ENCODE results near the gene PRSS35.
"Not testable (repeated sequence)": the region's sequence is repeated elsewhere in the genome, so short reads cannot be mapped to it uniquely, and the experiment has no call there.

Gene PRSS35

DNA sequence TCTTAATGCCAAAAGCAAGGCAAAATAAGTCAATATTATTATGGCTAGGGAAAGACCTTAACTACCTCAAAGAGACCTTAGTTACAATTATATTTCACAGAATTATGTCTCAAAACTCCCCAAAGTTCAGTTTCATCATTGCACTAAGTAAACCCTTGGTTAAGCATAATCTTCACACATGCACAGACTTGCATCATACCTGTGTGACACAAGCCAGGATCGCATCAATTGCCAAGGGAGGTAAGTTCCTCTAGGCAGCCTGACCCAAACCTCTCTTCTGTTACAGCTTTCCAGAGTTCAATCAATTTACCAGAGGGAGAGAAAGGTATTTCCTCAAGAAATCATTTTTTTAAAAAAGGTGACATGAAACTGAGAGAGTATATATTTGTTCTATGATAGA, 31.9 kb upstream of the PRSS35 start:
- no peak for DNase-seq
- Histone ChIP-seq H3K27ac (no peak overlapping the region), H3K4me3 (ENCODE audit: low read depth, low read length) (no peak overlapping the region), H3K27me3 (ENCODE audit: insufficient read depth, low read depth, severe bottlenecking) (no peaks in the 10 kb centered on the region), H3K9me3 (ENCODE audit: severe bottlenecking) (no peaks in the 10 kb centered on the region), H3K36me3 (no peaks in the 10 kb centered on the region)
- TF ChIP-seq, protein P1, sequence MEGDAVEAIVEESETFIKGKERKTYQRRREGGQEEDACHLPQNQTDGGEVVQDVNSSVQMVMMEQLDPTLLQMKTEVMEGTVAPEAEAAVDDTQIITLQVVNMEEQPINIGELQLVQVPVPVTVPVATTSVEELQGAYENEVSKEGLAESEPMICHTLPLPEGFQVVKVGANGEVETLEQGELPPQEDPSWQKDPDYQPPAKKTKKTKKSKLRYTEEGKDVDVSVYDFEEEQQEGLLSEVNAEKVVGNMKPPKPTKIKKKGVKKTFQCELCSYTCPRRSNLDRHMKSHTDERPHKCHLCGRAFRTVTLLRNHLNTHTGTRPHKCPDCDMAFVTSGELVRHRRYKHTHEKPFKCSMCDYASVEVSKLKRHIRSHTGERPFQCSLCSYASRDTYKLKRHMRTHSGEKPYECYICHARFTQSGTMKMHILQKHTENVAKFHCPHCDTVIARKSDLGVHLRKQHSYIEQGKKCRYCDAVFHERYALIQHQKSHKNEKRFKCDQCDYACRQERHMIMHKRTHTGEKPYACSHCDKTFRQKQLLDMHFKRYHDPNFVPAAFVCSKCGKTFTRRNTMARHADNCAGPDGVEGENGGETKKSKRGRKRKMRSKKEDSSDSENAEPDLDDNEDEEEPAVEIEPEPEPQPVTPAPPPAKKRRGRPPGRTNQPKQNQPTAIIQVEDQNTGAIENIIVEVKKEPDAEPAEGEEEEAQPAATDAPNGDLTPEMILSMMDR (IDR thresholded peaks at IDR 0.05; ENCODE audit: low read depth, low read length) = no peak

DNA sequence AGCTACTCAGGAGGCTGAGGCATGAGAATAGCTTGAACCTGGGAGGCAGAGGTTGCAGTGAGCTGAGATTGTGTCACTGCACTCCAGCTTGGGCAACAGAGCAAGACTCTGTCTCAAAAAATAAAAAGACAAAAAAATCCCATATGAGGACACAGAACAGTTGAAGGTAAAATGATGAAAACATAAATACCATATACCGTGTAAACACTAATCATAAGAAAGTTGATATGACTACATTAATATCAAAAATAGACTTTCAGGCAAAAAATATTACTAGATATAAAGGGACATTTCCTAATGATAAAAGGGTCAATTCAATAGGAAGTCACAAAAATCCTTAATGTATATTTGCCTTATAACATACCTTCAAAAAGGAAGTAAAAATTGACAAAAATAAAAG, 30.4 kb upstream of the PRSS35 start:
- not testable (repeated sequence) for H3K9me3 ChIP-seq (ENCODE audit: severe bottlenecking); H3K36me3 ChIP-seq; H3K27me3 ChIP-seq (ENCODE audit: insufficient read depth, low read depth, severe bottlenecking); DNase-seq; H3K4me3 ChIP-seq (ENCODE audit: low read depth, low read length); H3K27ac ChIP-seq

DNA sequence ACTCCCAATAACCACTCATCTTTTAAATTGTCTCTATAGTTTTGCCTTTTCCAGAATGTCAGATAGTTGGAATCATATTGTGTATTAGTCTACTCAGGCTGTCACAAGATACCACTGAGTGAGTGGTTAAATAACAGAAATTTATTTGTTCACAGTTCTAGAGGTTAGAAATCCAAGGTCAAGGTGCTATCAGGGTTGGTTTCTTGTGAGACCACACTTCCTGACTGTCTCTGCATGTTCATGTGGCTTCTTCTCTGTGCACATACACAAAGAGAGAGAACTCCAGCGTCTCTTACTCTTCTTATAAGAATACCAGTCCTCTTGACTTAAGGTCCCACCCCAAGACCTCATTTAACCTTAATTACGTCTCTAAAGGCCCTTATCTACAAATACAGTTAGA, 23.9 kb upstream of the PRSS35 start:
- no peak overlapping the region for H3K27ac ChIP-seq
- no peaks in the 10 kb centered on the region for H3K36me3 ChIP-seq
- no peak overlapping the region for H3K4me3 ChIP-seq (ENCODE audit: low read depth, low read length)
- no peak for DNase-seq
- TF ChIP-seq, protein P1 (IDR thresholded peaks at IDR 0.05; ENCODE audit: low read depth, low read length) = no peak
- H3K9me3 ChIP-seq (ENCODE audit: severe bottlenecking) = no peaks in the 10 kb centered on the region
- no peaks in the 10 kb centered on the region for H3K27me3 ChIP-seq (ENCODE audit: insufficient read depth, low read depth, severe bottlenecking)

DNA sequence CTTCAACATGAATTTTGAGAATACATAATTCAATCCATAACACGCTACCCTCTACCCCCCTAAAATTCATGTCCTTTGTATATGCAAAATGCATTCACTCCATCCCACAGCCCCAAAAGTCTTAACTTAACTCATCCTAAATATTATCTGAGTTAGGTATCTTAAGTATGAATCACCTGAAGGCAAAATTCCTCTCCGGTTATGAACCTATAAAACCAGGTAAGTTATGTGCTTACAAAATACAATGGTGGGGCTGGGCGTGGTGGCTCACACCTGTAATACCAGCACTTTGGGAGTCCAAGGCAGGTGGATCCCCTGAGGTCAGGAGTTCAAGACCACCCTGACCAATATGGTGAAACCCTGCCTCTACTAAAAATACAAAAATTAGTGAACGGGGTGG, 23.5 kb upstream of the PRSS35 start:
- no peak for DNase-seq
- no peaks in the 10 kb centered on the region for H3K27me3 ChIP-seq (ENCODE audit: insufficient read depth, low read depth, severe bottlenecking)
- no peaks in the 10 kb centered on the region for H3K36me3 ChIP-seq
- no peak overlapping the region for H3K4me3 ChIP-seq (ENCODE audit: low read depth, low read length)
- TF ChIP-seq, protein P1 (IDR thresholded peaks at IDR 0.05; ENCODE audit: low read depth, low read length) = no peak
- H3K9me3 ChIP-seq (ENCODE audit: severe bottlenecking) = no peaks in the 10 kb centered on the region
- H3K27ac ChIP-seq = no peak overlapping the region

DNA sequence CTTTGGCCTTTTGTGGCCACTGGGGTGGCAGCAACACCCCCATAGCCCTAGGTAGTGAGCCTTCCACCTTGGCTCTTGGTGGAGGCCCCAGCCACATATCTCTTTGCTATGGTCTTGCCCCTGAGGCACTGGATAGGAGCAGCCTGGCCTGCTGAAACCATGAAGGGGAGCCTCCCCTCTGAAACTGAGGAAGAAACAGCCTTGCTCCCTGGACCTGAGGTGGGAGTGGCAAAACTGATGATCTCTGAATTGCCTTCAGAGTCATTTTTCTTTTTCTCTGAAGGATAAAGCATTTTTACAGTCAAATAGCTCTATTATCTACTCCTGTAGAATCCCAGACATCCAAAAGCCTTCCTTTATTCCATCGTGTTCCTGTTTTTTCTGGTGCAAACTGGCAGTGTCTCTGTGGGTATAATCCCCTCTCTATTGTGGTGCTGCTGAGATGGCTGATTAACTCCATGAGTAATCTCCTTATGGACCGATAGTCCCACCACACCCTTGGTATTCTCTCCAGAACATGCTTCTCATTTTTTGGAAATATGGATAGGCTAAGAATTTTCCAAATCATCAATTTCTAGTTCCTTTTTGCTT, 22.0 kb upstream of the PRSS35 start:
- Histone ChIP-seq H3K27ac (peak overlapping the region; percentile 58; the same call in 1 of the 2 replicates), H3K4me3 (ENCODE audit: low read depth, low read length) (no peak overlapping the region), H3K9me3 (ENCODE audit: severe bottlenecking) (no peaks in the 10 kb centered on the region), H3K36me3 (no peaks in the 10 kb centered on the region), H3K27me3 (ENCODE audit: insufficient read depth, low read depth, severe bottlenecking) (no peaks in the 10 kb centered on the region)
- peak; percentile 17 for DNase-seq
- TF ChIP-seq, protein P1 (IDR thresholded peaks at IDR 0.05; ENCODE audit: low read depth, low read length) = no peak

DNA sequence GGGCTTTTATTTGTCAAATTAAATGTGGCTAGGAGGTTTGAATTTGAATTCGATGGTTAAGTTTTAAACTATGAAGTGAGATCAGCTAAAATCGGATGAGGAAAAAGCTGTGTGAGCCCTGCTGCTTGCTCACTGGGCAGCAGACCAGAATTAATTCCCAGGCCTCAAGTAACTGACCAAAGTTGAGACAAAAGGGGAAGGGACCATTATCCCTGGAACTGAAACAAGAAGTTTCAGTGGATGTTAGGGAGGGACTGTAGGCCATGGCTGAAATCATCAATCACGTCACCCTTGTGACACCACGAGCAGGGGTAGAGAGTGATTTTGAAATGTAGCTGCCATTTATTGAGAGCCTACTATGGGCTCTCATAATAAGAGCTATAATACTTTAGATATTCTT, 7.0 kb upstream of the PRSS35 start:
- DNase-seq = no peak
- TF ChIP-seq, protein P1 (IDR thresholded peaks at IDR 0.05; ENCODE audit: low read depth, low read length) = no peak
- no peak overlapping the region for H3K27ac ChIP-seq
- no peak overlapping the region for H3K4me3 ChIP-seq (ENCODE audit: low read depth, low read length)
- H3K9me3 ChIP-seq (ENCODE audit: severe bottlenecking) = no peaks in the 10 kb centered on the region
- no peaks in the 10 kb centered on the region for H3K27me3 ChIP-seq (ENCODE audit: insufficient read depth, low read depth, severe bottlenecking)
- no peaks in the 10 kb centered on the region for H3K36me3 ChIP-seq
